COR-L47 (cell line): Measurements from ENCODE around the gene KCNH1.

Source experiments
- DNase-seq: peaks from one replicate; lab custom pipeline; 2025; lab: John Stamatoyannopoulos, UW

Gene KCNH1

GRCh38 chr1:210711825-210712612 lies 421.9 kb downstream of the KCNH1 start:
- no peak for DNase-seq

GRCh38 chr1:210709701-210710100 lies 424.2 kb downstream of the KCNH1 start:
- no peak for DNase-seq

- no peak for DNase-seq
Observed at GRCh38 chr1:210707300-210708240, 426.4 kb downstream of the KCNH1 start.

- no peak for DNase-seq
Observed at GRCh38 chr1:210706246-210706645, 427.7 kb downstream of the KCNH1 start.

GRCh38 chr1:210705086-210705485 lies 428.9 kb downstream of the KCNH1 start:
- DNase-seq = no peak

- DNase-seq = no peak
Observed at GRCh38 chr1:210703593-210703992, 430.4 kb downstream of the KCNH1 start.

GRCh38 chr1:210702506-210702905 lies 431.4 kb downstream of the KCNH1 start:
- DNase-seq = no peak

- DNase-seq = no peak
Observed at GRCh38 chr1:210700511-210700910, 433.4 kb downstream of the KCNH1 start.

- no peak for DNase-seq
Observed at GRCh38 chr1:210700083-210700482, 433.9 kb downstream of the KCNH1 start.

GRCh38 chr1:210698661-210699060 lies 435.3 kb downstream of the KCNH1 start:
- no peak for DNase-seq

- no peak for DNase-seq
Observed at GRCh38 chr1:210697185-210697584, 436.8 kb downstream of the KCNH1 start.

GRCh38 chr1:210696709-210697108 lies 437.2 kb downstream of the KCNH1 start:
- DNase-seq = no peak

- DNase-seq = no peak
Observed at GRCh38 chr1:210695026-210695425, 438.9 kb downstream of the KCNH1 start.

- DNase-seq = no peak
Observed at GRCh38 chr1:210692796-210693195, 441.2 kb downstream of the KCNH1 start.

- peak; percentile 47 for DNase-seq
Observed at GRCh38 chr1:210691039-210691610, 442.8 kb downstream of the KCNH1 start.

GRCh38 chr1:210690236-210690635 lies 443.7 kb downstream of the KCNH1 start:
- DNase-seq = no peak

- DNase-seq = no peak
Observed at GRCh38 chr1:210689826-210690225, 444.1 kb downstream of the KCNH1 start.

GRCh38 chr1:210688512-210689234 lies 445.3 kb downstream of the KCNH1 start:
- DNase-seq = no peak

- no peak for DNase-seq
Observed at GRCh38 chr1:210687582-210688279, 446.2 kb downstream of the KCNH1 start.

GRCh38 chr1:210686841-210687240 lies 447.1 kb downstream of the KCNH1 start:
- DNase-seq = no peak

GRCh38 chr1:210685295-210685650 lies 448.7 kb downstream of the KCNH1 start:
- no peak for DNase-seq
